Pulmonary artery endothelial cell (primary cell): ENCODE results near the gene HTRA3. TPM values are rescaled to one million over a fixed set of nuclear protein-coding genes. Genes with fewer than 3 reads are reported as not detected.

Experiments
- DNase-seq: peaks from one replicate; pipeline ENCODE4 v3.0.0-alpha.2; 2011; ENCODE audit warnings: low read depth, low spot score
- total RNA-seq: library from RNA; depleted of rRNA; stranded (reverse); fragments of >200 nt; gene quantifications from 2 replicates; pipeline ENCODE4 v1.2.3, GENCODE V29; 2014

HTRA3 gene
- total RNA-seq, 1 donor from 2014 or later = 3.3 TPM

DNA sequence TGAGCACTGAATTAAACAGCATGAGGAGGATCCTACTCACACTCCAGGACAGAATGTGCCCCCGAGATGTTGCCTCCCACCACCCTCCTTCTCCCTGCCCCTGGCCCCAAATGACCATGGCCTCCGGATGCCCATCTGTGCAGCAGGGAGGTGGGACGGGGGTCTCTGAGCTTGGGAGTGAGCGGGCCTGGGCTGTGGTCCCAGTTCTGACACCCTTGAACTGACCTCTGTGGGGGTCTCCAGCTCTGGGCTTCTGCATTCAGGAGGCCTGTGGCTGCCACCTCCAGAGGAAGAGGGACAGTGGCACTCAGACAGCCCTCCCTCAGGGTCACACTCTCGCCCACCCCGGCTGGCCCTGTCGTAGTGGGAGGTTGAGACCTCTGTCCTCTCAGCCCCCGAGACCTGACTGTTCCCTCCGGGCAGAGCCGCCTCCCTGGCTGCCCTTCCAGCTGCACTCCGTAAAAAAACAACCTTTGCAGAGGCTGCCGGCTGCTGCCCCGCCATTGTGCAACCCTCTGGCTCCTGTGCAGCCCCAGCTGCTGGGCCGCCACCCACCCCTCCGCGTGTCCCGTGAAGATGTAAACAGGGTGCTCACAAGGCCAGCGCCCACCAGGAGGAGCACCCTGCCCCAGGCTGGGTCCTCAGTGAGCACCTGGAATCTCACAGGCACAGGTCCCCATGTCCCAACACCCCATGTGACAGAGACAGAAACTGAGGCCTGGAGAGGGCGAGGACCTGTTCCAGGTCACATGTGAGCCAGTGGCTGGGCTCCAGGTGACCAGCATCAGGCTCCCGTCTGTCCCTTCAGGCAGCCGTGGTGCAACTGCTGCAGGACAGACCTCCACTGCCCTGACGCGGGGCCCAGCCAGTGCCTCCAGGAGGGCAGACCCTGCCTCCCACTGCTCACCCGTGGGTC lies 39.6 kb downstream of the HTRA3 start:
- DNase-seq = no peak

DNA sequence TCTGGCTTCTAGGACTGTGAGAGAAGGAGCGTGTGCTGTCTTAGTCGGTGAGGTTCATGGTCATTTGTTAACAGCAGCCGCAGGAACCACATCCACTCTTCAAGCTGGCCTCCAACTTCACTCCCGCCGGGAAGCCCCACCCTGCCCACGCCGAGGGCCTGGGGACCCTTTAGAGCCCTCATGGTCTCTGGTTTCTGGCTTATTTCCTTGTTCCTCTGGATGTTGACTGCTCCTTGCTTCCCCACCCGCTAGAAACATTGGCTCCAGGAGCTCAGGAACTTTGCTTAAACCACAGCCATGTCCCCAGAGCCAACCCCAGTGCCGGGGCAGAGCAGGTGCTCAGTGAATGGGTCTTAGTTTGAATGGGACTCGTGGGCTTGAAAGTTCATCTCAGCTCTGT lies 40.8 kb downstream of the HTRA3 start:
- no peak for DNase-seq

DNA sequence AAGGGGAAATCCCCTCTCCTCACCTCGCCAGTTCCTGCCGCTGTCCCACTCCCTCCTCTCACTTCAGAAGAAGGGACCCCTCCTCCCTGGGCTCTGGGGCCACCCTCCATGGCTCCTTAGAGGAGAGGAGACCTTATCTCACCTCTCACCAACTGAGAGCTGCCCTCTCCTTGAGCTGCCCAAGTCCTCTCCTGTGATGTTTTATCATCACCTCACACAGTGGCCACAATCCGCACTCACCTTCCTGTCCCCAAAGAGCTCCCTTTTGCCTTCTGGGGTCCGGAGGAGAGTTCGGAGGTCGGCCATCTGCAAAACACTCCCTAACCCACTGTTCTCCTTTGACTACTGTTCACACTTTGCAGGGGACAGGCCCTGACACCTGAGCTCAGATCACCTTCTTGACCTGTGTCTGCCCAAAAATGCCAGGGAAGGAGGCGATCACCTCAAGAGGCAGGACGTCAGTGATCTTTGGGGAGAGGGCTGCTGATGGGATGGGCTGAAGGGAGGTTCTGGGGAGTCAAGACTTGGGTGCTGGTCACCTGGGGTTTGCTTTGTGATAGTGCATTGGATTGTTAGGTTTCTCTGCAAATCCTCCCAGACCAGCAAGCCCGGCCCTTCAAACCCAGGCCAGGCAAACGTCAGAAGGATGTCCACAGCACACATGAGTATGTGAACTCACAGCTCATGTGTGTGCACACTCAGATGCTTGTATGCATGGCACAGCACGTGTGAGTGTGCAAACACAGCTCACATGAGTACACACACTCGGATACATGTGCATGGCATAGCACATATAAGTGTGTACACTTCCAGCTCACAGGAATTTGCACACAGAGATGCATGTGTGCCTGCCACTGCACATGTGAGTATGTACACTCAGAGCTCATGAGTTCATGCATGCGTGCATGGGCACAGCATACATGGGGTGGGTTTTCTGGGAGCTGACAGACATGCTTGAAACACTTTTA lies 41.8 kb downstream of the HTRA3 start:
- no peak for DNase-seq

DNA sequence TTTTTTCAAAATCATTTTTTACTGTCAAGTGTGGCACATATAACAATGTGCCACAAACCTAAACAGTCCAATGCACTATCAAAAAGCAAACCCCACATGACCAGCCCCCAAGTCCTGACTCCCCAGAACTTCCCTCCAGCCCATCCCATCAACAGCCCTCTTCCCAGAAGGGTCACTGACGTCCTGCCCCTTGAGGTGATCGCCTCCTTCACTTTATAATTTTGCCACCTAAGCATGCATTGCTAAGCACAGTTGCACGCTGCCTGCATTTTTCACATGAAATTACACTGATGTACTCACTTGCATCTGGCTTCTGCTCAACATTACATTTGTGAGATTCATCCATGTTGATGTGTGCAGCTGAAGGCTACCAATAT lies 42.5 kb downstream of the HTRA3 start:
- no peak for DNase-seq

DNA sequence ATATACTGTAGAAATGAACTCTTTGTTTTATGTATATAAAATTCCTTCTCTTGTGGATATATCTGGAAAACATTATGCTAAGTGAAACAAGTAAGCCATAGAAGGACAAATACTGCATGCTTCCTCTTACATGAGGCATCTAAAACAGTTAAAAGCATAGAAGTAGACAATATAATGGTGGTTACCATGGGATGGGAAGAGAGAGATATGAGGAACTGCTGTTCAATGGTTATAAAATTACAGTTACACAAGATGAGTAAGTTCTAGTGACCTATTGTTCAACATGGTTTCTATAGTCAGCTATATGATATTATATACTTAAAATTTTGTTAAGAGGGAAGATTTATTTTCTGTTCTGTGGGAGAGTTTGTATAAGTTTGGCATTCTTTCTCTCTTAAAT lies 43.4 kb downstream of the HTRA3 start:
- DNase-seq = no peak

DNA sequence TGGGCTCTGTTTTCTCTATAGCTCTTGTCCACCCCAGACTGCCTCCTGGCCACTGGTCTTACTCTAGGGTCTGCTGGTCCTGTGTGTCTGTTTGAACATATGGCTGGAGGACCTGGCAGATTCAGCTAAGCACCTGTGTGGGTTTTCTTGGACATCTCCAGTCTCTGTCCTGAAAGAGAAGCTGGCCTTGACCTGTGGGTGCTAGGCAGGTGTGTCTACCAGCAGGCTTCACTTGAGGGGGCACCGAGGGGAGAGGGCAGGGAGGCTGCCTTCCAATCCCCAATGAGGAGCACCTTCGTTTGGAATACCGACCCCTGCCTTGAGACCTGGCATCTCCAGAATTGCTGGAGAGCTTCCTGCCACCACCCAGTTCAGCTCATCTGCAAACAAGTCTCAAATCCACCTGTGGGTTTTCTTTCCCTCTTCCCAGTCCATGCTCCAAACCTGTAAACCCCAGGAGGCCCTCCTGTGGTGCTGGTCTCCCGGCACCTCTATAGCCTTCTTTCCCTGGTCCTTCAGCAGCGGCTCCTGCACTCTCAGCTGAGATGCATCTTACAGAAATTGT lies 45.2 kb downstream of the HTRA3 start:
- DNase-seq = no peak

DNA sequence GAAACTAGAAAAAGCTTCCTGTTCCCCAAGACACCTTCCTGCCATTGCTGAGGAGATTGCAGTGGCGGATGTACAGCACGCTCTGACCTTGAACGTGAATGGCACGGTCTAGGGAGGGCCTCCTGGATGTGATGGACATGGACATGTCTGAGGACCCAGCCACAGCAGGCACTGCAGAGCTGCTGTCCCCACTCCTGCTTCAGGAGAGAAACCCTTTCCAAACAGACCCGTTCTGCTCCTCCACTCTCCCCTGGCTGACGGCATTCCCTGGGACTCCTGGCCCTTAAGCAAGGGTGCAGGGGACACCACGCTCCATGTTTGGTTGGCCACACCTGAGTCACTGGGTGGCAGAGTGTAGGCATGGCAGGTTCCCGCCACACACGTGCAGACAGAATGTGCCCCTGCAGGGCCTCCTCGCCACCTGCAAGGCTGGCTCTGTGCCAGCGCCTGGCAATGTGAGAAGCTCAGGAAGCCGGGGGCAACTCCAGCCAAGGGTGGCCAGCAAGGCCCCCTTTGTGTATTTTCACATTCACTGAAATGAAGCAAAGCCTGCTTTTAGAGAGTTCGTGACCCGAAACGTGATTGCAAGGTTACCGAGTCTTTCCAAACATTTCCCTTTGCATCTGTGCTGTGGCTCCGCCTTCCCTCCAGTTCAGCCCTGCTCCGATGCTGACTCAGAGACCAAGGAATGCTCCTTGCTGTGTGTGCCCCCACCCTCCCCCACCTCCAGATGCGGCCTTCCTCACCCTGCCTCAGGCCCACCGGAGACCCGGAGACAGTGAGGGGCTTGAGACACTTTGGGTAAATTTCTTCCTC lies 46.1 kb downstream of the HTRA3 start:
- no peak for DNase-seq

DNA sequence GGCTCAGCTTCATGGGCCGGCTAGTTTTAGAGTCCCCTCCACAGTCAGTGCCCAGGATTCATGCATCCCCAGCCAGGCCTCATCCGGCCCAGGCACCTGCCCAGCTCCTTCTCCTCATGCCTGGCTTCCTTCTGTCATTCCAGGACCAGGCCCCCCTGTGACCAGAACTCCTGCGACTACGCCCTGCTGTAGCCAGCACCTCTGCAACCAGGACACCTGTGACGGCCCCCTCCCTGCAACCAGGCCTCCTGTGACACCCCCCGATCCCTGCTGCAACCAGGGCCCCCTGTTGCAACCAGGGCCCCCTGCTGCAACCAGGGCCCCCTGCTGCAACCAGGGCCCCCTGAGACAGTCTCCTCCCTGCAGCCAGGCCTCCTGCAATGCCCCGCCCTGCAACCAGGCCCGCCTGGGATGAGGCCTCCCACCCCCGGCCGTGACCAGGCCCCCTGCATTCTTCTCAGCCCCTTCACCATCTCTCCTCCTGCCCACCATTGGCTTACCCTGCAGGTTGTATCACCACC lies 46.8 kb downstream of the HTRA3 start:
- DNase-seq = no peak

DNA sequence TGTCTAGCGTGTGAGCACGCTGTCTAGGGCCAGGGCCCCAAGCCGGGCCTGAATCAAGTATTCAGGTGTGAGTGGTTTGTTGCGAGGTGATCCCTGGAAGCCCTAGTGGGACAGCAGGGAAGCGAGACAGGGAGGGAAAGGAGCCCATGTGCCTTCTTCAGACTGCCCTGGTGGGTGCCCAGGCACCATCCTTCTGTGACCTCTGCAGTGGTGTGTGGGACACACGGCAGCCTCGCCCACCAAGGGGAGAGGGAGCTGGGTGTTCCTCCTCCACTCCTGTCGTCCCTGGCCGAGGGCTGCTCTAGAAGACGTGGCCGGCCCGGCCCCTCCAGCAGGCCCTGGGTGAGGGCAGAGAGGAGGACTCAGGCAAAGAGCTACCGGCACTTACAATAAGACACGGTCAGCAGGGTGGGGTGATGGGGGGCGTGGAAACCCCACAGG lies 47.4 kb downstream of the HTRA3 start:
- DNase-seq = no peak

DNA sequence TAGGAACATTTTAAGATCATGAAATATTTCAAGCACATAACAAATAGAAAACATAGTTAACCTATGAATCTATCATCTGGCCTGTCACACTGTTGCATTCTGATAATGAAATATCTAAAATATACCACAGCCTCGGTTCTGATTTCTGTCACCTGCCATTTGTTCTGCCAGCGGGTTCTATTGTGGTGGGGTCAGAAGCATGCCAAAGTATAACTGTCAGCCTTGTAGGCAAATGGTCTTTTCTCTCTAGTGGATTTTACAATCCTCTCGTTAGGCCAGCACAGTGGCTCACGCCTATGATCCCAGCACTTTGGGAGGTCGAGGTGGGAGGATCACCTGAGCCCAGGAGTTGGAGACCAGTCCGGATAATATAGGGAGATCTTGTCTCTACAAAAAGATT lies 47.9 kb downstream of the HTRA3 start:
- DNase-seq = no peak

DNA sequence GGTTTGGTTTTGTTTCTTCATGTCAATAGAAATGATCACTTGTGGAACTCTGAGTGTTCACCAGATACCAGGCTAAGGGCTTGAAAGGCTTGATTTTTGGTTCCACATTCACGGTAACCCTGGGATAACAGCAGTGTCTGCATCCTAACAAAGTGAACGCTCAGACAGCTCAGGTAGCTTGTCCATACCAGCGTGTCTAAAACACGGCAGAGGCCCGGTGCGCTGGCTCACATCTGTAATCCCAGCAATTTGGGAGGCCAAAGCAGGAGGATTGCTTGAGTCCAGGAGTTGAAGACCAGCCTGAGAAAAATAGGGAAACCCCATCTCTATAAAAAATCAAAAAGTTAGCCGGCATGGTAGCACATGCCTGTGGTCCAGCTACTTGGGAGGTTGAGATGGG lies 49.0 kb downstream of the HTRA3 start:
- DNase-seq = no peak

DNA sequence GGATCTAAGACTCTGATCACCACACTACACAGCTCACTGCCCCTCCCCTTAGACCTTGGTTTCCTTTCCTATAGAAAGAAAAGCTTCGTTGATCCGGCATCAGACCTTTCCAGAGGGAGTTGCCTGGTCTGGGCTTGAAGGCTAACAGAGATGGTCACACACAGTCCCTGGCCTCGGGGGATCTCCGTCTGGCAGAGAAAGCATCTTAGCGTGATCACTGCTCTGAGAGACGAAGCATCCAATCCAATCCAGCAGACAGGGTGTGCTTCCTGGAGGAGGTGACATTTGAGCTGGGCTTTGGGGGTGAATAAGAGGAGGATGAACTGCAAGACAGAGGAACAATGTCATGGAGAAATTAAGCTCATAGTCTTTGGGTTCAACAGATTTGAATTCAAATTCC lies 49.5 kb downstream of the HTRA3 start:
- no peak for DNase-seq

DNA sequence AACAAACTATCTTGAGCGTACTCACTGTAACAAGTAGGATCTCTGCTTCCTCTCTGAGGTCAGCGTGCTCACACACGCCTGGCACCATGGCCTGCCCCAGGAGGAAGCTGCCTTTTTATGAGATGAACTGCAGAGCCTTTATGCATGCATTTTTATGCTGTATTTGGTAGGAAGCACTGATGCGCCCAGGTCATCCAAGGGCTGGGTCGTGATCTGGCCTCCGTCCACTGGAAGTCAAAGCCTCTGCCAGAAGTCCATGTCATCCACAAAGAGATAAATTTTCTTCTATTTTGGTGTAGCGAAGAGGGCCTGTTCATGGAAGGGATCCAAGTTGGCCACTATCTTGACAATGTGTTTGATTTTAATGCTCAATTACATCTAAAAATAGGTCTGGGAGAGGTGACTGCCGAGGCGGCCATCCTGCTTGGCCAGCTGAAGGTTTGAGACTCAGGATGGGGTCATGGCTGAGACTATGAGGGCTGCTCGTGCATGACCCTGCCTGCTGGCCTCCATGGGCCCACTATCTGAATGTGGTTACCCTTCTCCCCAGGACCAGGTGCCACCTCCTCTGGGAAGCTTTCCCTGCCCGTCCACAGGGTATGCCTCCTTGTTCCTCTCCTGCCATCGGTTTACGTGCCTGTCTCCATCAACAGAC lies 50.3 kb downstream of the HTRA3 start:
- no peak for DNase-seq

DNA sequence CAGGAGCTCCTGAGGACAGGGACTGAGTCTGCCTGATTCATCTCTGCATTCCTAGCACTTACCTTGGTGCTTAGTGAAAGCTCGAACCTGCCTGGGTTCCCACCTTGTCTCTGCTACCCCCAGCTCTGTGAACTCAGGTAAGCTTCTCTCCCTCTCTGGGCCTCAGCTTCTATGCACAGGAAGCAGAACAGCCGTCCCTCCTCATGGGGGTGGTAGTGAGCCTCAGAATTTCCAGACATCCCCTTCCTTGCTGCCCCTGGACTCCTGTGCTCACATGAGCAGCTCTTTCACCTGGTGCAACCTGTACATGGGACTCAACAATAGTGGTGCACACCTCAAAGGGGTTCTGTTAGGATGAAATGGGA lies 50.8 kb downstream of the HTRA3 start:
- no peak for DNase-seq

DNA sequence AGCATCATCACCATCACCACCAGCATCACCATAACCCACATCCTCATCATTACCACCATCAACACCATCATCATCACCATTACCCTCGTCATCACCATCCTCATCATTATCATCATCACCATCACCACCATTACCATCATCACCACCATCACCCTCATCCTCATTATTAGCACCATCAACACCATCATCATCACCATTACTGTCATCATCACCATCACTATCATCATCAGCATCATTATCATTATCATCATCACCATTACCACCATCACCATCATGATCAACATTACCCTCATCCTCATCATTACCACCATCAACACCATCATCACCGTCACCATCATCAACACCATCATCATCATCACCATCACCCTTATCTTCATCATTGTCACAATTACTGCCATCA lies 51.7 kb downstream of the HTRA3 start:
- no peak for DNase-seq

DNA sequence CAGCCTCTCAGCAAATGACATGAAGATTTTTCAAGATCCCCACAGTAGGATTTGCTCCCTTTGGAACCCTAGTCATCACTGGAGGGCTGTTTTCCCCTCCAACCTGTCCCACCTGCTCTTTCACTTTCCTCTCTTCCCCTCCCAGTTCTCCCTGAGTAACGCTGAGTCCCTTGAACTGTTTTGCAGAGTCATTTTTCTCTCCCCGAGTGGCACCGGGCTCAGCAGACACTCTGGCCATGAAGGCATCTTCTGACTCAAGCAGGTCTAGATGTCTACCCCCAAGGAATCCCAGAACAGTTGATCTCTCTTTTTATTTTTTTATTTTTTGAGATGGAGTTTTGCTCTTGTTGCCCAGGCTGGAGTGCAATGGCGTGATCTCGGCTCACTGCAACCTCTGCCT lies 52.2 kb downstream of the HTRA3 start:
- no peak for DNase-seq

DNA sequence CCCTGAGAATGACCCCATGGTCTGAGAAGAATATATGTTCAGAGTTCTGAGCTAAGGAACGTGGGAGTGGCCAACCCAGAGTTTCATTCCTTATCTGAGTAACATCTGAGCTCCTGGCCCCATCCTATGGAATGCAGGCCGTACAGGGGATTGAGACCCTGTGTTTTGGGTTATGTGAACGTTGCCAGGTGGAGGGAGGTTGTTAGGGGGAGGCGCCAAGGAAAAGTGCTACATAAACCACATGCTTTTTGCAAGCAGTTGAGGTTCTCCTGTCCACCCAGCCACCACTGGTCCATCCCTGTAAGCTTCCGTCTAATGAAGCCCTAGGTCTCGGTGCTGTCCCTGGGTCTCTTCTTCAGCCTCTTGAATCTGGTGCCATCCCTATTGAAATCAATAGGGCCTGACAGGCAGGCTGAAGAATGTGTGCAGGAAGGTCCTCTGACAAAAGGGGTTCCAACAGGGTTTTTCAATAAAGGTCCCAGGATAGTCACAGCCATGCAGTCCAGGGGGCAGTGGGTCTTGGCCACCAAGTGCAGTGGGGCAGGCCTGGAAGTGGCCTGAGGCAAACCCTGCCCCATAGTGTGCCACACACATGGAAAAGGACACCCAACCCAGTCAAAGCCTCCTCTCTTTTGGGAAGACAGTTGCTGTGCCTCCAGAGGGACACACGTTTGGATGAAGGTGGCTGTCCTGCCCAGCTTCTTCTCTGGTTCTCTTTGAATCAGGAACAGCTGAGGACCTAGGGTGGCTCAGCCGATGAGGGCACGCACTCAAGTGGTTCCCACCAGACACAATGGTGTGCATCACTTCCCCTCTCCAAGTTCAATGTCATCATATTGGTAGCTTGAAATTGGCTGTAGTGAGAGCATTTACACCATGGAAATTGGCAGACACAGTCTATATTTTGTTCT lies 53.5 kb downstream of the HTRA3 start:
- DNase-seq = no peak

DNA sequence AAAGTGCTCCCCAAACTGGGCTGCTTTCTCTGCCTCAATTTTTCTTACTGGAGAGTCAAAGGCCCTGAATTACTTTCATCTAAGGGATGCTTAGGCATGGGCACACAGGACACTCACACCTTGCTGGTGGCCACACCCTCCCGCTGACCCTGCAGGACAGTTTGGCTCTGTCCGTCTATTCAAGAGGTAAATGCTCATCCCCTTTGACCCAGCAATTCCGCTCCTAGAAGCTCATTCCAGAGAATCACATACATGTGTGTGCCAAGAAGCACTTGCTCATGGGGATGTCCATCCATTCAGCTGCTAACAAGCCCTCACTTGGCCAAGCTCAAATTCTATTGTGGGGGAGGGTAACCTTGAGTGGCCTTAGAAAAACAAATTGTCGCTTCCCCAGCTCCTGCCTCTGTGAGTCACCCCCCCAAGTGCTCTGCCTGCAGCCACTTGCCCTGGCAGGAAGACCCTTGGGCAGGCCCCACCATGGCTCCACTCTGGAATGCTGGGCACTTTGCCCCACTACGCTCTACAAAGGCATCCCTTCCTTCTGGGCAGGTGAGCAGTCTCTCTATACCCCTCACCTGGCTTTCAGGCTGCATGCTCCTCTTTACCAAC lies 54.5 kb downstream of the HTRA3 start:
- DNase-seq = no peak
